PFSK-1 (cell line): Measurements from ENCODE around the gene SPATS2L.

Experiments
- FOXP2 ChIP-seq: optimal IDR thresholded peaks from 2 replicates; pipeline ENCODE3; 2011; ENCODE audit warnings: borderline replicate concordance, control low read depth, inconsistent platforms; ENCODE audit not compliant: insufficient read depth; ENCODE audit errors: extremely low read length, extremely low read depth
- POLR2AphosphoS5 ChIP-seq: IDR thresholded peaks from 2 replicates; pipeline ENCODE4 v1.6.1; 2012; ENCODE audit warnings: low read depth, mild to moderate bottlenecking, control low read depth, low read length, moderate library complexity
- SIN3A ChIP-seq: IDR thresholded peaks from 2 replicates; pipeline ENCODE4 v1.6.1; 2012; ENCODE audit warnings: mild to moderate bottlenecking, low read length, moderate library complexity, borderline replicate concordance; ENCODE audit not compliant: insufficient read depth
- TAF1 ChIP-seq: IDR thresholded peaks from 2 replicates; pipeline ENCODE4 v1.6.1; 2012; ENCODE audit warnings: low read length, control low read depth, borderline replicate concordance; ENCODE audit not compliant: insufficient read depth
- TF ChIP-seq, protein P1 (sequence below), 2 experiments: IDR thresholded peaks; 2 replicates each; pipeline versions ENCODE4 v1.6.1 to v1.8.0; 2011 to 2012; ENCODE audit warnings: low read depth in 2 of 2, low read length in 2 of 2, control low read depth in 1 of 2, inconsistent platforms in 1 of 2, mild to moderate bottlenecking in 1 of 2, moderate library complexity in 1 of 2; ENCODE audit not compliant: insufficient read depth in 1 of 2

Gene SPATS2L

DNA sequence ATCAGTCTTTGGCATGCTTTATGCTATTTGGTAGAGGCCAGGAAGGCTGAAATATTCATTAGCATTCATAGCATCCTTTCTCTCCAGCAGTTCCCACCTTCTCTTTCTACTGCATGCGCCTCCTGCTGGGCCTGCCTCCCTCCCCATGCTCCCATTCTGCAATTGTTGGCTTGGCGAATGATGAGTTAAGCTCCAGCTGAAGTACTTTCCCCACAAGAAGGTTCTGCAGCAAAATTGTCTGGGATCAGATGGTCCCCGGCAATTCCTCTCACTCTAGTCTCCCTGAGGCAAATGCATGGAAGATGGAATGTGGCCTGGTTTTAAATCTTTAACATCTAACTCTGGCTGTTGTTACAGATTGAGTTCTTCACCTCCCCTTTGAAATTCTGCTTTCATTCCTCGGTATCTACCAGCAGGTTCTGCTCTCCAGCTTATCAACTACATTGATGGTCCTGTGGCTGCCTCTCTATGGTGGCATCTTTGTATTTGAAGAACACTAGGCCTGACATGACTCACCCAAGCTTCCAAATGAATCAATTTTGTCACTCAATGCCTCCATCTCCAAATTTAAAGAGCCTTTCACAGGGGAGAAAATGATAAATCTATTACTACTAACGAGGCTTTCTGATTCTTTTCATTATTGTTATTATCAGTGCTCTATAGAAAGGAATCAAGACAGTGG lies 147.5 kb downstream of the SPATS2L start:
- TF ChIP-seq POLR2AphosphoS5 (no peak), FOXP2 (no peak), TAF1 (no peak), SIN3A (no peak)
- TF ChIP-seq, protein P1, sequence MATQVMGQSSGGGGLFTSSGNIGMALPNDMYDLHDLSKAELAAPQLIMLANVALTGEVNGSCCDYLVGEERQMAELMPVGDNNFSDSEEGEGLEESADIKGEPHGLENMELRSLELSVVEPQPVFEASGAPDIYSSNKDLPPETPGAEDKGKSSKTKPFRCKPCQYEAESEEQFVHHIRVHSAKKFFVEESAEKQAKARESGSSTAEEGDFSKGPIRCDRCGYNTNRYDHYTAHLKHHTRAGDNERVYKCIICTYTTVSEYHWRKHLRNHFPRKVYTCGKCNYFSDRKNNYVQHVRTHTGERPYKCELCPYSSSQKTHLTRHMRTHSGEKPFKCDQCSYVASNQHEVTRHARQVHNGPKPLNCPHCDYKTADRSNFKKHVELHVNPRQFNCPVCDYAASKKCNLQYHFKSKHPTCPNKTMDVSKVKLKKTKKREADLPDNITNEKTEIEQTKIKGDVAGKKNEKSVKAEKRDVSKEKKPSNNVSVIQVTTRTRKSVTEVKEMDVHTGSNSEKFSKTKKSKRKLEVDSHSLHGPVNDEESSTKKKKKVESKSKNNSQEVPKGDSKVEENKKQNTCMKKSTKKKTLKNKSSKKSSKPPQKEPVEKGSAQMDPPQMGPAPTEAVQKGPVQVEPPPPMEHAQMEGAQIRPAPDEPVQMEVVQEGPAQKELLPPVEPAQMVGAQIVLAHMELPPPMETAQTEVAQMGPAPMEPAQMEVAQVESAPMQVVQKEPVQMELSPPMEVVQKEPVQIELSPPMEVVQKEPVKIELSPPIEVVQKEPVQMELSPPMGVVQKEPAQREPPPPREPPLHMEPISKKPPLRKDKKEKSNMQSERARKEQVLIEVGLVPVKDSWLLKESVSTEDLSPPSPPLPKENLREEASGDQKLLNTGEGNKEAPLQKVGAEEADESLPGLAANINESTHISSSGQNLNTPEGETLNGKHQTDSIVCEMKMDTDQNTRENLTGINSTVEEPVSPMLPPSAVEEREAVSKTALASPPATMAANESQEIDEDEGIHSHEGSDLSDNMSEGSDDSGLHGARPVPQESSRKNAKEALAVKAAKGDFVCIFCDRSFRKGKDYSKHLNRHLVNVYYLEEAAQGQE (IDR thresholded peaks at IDR 0.05; ENCODE audit: insufficient read depth in 1 of 2, low read depth in 2 of 2, low read length in 2 of 2), result no peak

GRCh38 chr2:200454927-200455801 lies 148.7 kb downstream of the SPATS2L start:
- TF ChIP-seq TAF1 (no peak), POLR2AphosphoS5 (no peak), FOXP2 (no peak), SIN3A (no peak)
- TF ChIP-seq, protein P1 (IDR thresholded peaks at IDR 0.05; ENCODE audit: insufficient read depth in 1 of 2, low read depth in 2 of 2, low read length in 2 of 2), result no peak

DNA sequence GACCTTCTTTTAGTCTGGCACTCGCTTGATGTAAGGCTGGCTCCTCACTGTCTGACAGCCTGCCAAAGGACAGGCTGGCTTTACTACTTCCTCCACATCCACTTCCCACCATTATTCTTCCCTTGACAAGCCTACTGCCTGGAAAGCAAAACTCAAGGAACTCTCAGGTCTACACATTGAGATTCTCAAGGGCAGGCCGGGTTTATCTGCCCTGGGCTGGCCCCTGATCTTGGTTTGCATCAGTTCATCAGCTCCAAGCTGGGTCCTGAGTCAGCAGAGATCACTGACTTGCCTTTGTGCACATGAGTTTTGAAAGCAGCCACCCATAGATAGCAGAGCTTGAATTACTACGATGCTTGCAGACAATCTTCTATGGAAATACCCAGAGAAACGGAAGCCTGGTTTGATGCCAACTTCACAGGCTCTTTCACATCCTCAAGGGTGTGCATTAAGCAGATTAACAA lies 149.5 kb downstream of the SPATS2L start:
- no peak for TF ChIP-seq SIN3A

DNA sequence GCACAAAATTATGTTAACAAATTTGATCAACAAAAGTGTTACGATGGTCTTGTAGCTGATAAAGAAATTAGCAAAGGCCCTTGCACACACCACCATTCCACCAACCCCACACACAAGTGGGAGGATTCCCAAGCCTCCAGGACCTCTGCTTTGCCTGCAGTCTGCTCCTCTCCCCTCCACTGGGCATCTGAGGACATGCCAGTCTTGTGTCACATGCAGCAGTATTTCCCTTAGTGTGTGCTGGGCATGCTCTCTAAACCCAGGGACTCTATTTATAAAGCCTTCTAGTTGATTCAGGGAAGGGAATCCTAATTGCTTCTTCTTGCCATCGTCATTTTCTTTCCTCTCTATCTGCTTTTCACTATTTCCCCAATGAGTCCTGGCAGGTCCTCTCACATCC lies 150.1 kb downstream of the SPATS2L start:
- no peak for TF ChIP-seq FOXP2
- no peak for TF ChIP-seq SIN3A
- TF ChIP-seq TAF1, result no peak
- TF ChIP-seq, protein P1 (IDR thresholded peaks at IDR 0.05; ENCODE audit: insufficient read depth in 1 of 2, low read depth in 2 of 2, low read length in 2 of 2), result no peak
- no peak for TF ChIP-seq POLR2AphosphoS5

- TF ChIP-seq, protein P1 (IDR thresholded peaks at IDR 0.05; ENCODE audit: insufficient read depth in 1 of 2, low read depth in 2 of 2, low read length in 2 of 2), result no peak
- TF ChIP-seq FOXP2, result no peak
- no peak for TF ChIP-seq SIN3A
- no peak for TF ChIP-seq POLR2AphosphoS5
- no peak for TF ChIP-seq TAF1
Observed at GRCh38 chr2:200459101-200459500, 152.6 kb downstream of the SPATS2L start.
